NCI-H226 (cell line): ENCODE measurements around the gene ETS1.
"Not testable (repeated sequence)": the region's sequence is repeated elsewhere in the genome, so short reads cannot be mapped to it uniquely, and the experiment has no call there.

ENCODE experiments used
- DNase-seq: peaks from one replicate; pipeline ENCODE4 v3.0.0-alpha.2; 2015

ETS1 gene

DNA sequence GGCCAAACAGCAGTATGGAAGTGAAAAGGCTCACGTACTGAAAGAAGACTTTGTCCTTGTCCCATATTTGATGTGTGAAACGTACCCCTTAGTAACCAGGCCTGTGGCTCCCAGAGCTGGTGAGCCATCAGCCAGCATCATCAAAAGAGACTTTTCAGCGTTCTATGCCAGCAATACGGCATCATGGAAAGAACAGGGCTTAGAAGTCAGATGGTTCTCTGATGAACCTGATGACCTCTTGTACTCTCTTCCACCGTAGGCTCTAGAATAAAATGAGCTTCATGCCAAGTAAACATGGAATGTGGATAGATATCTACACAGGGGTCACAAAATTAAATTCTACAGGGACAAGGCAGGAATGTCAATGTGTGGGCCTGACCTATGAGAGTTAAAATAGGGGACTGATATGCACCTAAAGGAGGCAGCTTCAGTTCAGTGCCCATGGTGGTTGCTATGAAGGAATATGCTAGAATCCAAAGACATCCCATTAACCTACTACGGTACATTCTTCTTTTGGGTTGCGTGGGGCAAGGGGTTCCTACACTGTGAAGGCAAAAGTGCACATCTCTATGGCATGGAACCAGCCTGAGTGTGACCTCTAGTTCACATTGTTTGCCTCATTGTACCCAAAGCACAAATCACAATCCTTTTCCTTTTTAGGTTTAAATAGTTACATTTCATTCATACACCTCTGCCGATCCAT, 130.6 kb downstream of the ETS1 start:
- no peak for DNase-seq

- no peak for DNase-seq
Measured at GRCh38 chr11:128455766-128456165, 131.6 kb downstream of the ETS1 start.

GRCh38 chr11:128453444-128454336, 133.7 kb downstream of the ETS1 start:
- DNase-seq, result peak; percentile 93

GRCh38 chr11:128451652-128452470, 135.5 kb downstream of the ETS1 start:
- DNase-seq, result no peak

GRCh38 chr11:128450882-128451651, 136.3 kb downstream of the ETS1 start:
- DNase-seq, result no peak

DNA sequence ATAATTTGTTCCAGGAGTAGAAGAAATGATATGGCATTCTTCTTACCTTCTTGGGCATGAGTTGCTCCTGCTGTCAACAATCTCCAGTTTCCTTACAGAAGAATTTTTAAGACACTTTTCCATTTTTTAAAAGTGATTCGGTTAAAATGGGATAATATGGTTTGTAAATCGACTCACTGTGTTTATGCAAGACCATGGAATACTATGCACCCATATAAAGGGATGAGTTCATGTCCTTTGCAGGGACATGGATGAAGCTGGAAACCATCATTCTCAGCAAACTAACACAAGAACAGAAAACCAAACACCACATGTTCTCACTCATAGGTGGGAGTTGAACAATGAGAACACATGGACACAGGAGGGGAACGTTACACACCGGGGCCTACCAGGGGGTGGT, 136.9 kb downstream of the ETS1 start:
- not testable (repeated sequence) for DNase-seq

DNA sequence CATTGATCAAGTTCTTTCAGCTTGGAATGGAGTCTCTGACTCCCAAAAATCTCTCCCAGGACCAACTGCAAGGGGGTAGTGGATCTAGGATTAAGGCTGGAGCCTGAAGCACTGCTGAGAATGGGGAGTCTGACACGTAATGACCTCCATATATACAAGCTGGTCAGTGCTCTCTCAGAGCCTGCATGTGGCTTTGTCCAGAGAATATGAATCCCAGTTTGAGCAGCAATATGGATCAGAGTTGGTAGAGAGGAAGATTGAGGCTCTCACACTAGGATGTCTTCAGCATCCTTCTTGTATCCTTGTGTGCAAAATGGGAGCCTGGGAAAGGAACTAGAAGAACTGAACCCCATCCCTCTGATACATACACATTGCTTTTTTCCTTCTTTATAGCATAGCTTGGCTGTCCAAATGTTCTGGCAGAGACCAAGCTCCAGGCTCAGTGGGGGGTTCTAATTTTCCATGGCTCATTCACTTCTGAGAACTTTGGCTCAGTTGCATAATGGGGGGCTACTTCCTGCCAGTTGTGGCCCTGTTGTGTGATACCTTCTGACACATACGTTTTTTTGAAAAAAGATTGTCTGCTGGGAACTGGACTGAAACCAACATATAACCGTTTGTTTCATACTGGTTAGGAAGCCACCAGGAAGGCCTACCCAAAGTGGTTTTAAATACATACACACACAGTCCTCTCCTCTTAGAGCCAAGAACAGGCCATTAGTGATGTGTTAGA, 138.2 kb downstream of the ETS1 start:
- peak; percentile 15 for DNase-seq

DNA sequence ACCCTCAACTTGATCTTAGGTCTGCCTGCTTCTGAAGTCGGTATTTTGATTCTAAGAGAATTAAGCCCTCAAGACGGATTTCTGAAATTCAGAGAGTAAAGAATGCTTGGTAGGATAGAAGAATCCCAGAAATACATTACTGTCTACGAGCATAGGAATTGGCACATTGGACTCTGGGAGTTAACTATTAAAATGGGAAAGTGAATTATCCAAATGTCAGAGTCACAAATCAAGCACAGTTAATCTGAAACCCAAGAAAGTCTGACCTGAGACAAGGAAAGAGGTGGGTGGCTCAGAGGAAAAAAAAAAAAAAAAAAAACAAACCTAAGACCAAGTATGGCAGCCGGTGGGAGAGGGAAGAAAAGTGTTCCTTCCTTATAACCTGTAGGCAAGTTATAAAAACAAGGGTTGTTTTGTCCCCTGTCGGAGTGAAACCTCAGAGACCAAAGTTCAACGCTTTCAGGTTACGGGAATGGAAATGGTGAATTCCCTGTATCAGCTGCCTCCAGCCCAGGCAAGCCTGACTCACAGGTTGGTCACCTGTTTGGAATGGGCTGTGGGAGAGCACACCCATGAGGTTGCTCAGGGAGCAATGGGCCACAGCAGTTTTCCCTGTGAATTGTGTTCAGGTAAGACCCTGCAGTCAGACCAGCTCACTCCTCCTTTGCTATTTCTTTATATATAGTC, 139.0 kb downstream of the ETS1 start:
- DNase-seq, result peak; percentile 97

- DNase-seq, result no peak
Measured at GRCh38 chr11:128447233-128447632, 140.1 kb downstream of the ETS1 start.

DNA sequence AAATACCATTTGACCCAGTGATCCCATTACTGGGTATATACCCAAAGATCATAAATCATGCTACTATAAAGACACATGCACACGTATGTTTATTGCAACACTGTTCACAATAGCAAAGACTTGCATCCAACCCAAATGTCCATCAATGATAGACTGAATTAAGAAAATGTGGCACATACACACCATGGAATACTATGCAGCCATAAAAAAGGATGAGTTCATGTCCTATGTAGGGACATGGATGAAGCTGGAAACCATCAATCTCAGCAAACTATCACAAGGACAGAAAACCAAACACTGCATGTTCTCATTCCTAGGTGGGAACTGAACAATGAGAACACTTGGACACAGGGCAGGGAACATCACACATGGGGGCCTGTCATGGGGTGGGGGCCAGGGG, 141.4 kb downstream of the ETS1 start:
- DNase-seq, result not testable (repeated sequence)

GRCh38 chr11:128437136-128437535, 150.2 kb downstream of the ETS1 start:
- DNase-seq, result peak; percentile 5

- DNase-seq, result no peak
Measured at GRCh38 chr11:128434818-128435217, 152.5 kb downstream of the ETS1 start.

DNA sequence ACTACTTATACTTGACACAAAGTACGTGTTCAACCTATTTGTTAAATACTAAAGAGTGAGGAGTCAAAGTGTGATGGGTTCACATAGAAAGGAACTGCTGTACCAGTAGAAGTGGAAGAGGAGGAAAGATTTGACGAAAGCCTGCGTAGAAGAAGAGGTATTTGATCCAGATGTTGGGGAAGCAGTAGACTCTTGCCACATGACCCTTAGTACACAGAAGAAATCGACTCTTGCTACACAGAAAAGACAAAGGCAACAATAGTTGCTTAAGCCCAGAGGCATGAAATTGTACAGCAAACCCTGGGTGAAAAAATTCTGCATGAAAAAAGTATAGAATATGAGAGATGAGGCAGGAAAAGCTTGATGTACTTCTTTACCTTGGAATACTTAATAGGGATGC, 152.9 kb downstream of the ETS1 start:
- DNase-seq, result no peak

- DNase-seq, result no peak
Measured at GRCh38 chr11:128432926-128433325, 154.4 kb downstream of the ETS1 start.

GRCh38 chr11:128431931-128432330, 155.4 kb downstream of the ETS1 start:
- DNase-seq, result no peak

DNA sequence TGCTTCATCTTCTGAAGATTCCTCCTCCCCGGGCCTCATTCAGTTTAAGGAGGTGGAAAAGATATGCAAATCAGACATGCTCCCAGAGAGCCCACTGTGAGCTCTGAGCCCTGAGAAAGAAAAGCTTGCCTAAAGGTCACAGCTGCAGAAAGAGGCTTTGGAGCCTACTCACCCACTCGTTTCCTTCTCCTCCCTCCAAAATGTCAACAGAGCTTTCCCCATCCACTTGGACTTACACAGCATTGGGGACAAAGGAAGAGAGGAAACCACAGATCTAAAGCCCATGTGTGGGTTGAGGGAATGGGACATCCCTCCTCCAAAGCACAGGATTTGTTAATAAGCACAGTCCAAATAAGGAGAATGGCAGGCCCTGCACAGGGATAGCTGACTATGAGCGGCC, 158.4 kb downstream of the ETS1 start:
- no peak for DNase-seq

DNA sequence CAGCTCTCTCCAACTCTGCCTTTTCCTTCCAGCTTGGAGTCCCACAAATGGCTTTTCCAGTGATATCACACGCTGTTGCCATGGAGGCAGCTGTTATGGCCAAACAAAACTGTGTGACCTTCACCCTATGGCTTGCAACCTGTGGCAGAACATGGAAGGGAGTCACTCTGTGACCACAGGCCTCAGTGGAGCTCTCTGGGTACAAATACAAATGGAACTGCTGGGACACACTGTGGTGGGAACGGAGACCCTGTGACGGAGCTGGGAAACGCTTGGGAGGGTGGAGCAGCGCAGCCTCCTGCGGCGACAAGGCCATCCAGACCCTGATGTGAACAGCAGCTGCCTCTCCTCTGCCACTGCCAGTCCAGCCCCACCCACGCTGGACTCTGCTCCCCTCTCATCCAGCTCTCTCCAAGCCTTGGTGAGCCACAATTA, 162.5 kb downstream of the ETS1 start:
- DNase-seq, result no peak

DNA sequence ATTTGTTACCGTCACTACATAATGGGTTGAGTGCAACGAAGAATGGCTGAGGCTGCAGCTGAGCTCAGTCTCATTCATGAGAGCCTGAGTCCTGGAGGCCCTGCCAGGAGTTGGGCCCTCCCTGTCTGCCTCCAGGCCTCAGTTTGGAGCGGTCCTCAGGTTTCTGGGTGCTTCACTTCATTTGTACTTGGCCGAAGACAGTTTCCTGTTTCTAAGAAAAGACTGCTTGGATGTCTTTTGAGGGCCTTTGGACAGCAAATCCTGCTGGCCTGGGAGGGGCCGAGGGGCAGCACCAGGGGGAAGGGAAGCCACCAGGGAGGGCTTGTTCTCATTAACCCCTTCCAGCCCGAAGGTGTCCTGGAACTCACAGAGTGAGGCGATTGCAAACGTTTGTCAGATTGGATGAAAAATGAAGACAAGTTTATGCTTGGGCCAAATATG, 163.1 kb downstream of the ETS1 start:
- no peak for DNase-seq

GRCh38 chr11:128422576-128423370, 164.6 kb downstream of the ETS1 start:
- DNase-seq, result no peak
